Cardiac fibroblast (primary cell): ENCODE measurements around the gene EPM2AIP1.

ENCODE experiments used
- DNase-seq, 2 donors: peaks; one replicate each; pipeline versions ENCODE4 v3.0.0 to v3.0.0-alpha.2; 2010; ENCODE audit warnings: low read depth in 2 of 2
- H3K4me3 ChIP-seq, 2 donors: replicated peaks in 1 of 2; 1 replicate in 1 of 2; 2 replicates in 1 of 2; pipeline ENCODE4 v1.5.1; 2011; ENCODE audit warnings: low read depth in 2 of 2, low read length in 2 of 2, mild to moderate bottlenecking in 2 of 2, moderate library complexity in 1 of 2
- TF ChIP-seq, protein P1 (sequence below): IDR thresholded peaks from one replicate; pipeline ENCODE4 v1.5.1; 2011; ENCODE audit warnings: low read depth, mild to moderate bottlenecking, low read length, inconsistent platforms

EPM2AIP1 gene

DNA sequence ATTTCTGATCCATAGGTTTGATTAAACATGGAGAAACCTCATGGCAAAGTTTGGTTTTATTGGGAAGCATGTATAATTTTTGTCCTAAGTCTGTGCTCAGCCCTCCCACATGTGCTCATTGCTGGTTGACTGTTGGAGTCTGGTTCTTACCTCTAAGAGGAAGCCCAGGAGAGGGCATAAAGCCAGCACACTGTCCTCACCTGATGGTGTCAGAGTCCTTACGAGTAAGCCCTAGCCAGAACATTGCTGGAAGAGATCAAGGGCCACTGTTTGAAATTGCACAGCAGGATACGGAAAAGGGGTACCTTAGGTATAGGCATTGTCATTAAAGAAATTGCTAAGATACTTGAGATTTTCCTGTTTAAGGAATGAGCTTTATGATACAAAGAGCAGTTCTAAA lies 21.7 kb upstream of the EPM2AIP1 start:
- TF ChIP-seq, protein P1, sequence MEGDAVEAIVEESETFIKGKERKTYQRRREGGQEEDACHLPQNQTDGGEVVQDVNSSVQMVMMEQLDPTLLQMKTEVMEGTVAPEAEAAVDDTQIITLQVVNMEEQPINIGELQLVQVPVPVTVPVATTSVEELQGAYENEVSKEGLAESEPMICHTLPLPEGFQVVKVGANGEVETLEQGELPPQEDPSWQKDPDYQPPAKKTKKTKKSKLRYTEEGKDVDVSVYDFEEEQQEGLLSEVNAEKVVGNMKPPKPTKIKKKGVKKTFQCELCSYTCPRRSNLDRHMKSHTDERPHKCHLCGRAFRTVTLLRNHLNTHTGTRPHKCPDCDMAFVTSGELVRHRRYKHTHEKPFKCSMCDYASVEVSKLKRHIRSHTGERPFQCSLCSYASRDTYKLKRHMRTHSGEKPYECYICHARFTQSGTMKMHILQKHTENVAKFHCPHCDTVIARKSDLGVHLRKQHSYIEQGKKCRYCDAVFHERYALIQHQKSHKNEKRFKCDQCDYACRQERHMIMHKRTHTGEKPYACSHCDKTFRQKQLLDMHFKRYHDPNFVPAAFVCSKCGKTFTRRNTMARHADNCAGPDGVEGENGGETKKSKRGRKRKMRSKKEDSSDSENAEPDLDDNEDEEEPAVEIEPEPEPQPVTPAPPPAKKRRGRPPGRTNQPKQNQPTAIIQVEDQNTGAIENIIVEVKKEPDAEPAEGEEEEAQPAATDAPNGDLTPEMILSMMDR: no peak
- DNase-seq: no peak
- no peak overlapping the region for H3K4me3 ChIP-seq

- TF ChIP-seq, protein P1: no peak
- DNase-seq: peak; percentile 100
- H3K4me3 ChIP-seq: peak within 1 kb of the TSS; percentile 70 to 78
Observed at GRCh38 chr3:36993326-36994283, 674 bp upstream of the EPM2AIP1 start, which contains the start of gene MLH1. TSS of gene MLH1 (plus strand) at chr3:36993518. CDS start at chr3:36993548, 30 bp downstream.

- TF ChIP-seq, protein P1: no peak
- H3K4me3 ChIP-seq: peak overlapping the region; percentile 70 to 78
- DNase-seq: peak; percentile 52 to 71
Observed at GRCh38 chr3:36991923-36992805, 767 bp downstream of the EPM2AIP1 start.

DNA sequence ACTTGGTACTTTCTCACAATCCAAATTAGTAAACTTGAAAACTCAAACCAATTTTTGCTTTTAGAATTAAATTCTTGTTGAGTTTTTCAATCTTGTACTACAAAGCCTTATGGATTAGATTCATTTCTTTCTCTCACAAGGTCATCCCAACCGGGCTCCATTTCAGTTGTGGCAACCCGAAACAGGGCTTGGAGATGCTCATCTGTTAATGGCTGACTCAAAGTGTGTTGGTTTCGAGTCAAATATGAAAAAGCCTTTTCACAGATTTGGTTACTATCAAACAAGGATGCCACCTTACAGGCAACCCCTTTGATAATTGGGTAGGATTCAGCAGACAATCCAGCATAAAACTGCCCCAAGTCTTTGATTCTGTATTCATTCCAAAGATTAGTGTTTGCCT lies 1.8 kb downstream of the EPM2AIP1 start:
- DNase-seq: no peak
- TF ChIP-seq, protein P1: no peak
- H3K4me3 ChIP-seq: peak overlapping the region; percentile 70 to 78

- peak overlapping the region in 1 of 2 donors; percentile 1 for H3K4me3 ChIP-seq
- no peak for DNase-seq
- TF ChIP-seq, protein P1: no peak
Observed at GRCh38 chr3:36989568-36989967, 3.4 kb downstream of the EPM2AIP1 start.

- H3K4me3 ChIP-seq: no peak overlapping the region
- no peak for DNase-seq
- TF ChIP-seq, protein P1: no peak
Observed at GRCh38 chr3:36989005-36989404, 3.9 kb downstream of the EPM2AIP1 start.
